NCI-H2227 (cell line): ENCODE data around the gene CCDC186.

Experiments used
- DNase-seq: peaks from one replicate; lab custom pipeline; 2025; ENCODE audit not compliant: unreplicated experiment; lab: John Stamatoyannopoulos, UW

Gene CCDC186

GRCh38 chr10:114173921-114174694 is at the start of gene CCDC186:
Gene CCDC186, minus strand, starts transcription at chr10:114174203. Its CDS starts 10,935 bp downstream, at chr10:114163268.
- DNase-seq: peak; percentile 91

- DNase-seq: no peak
Observed at GRCh38 chr10:114223066-114223465, 49.1 kb upstream of the CCDC186 start.

GRCh38 chr10:114221235-114221634 is 47.2 kb upstream of the CCDC186 start:
- no peak for DNase-seq

GRCh38 chr10:114220281-114220680 is 46.3 kb upstream of the CCDC186 start:
- DNase-seq: no peak

DNA sequence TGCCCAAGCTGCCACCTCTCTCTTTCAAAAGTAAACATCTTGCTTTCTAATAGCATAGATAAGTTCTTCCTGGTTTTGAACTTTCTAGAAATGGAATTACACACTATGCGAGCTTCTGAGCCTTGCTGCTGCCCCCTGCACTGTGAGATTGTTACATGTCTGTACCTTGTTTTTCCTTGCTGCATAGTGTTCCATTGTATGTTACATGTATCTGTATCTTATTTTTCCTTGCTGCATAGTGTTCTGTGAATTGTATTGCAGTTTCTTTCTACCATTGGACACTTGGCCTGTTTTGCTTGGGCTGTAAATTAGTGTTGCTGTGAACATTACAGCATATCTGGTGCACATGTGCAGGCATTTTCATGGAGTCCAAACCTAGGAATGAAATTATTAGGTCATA is 41.0 kb upstream of the CCDC186 start:
- no peak for DNase-seq

DNA sequence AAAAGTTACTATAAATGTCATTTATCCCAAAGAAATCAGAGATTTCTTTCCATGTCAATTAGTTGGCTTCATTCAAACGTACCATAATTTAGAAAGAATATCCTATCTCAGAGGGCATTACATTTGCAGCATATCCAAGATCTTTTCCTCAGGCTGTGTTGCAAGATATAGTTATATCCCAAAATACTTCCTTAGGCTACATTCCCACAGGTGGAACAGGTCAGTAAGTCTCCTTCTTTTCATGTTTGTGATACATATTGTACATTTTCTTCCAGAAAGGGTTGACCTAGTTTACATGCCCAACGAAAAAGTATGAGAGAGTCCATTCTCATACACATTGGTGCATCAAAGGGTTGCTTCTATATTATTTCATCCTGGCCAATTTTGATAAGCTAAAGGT is 38.1 kb upstream of the CCDC186 start:
- no peak for DNase-seq

DNA sequence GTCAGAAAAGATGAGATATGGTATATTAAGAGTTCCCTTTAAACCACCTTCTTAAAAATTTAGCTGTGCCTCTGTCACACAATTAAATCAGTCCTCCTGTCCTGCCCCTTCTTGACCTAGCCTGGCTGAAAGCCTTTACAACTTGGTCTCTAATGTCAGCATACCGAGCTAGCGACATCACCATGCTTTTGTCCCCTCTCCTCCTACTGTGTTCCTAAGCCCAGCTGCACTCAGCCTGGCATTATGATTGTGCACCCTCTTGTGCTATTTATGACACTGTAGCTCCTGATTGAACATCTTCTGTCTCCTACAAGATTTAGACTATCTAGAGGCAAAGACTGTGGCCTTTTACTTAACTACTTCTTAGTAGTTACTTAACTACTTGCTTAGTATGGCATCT is 34.3 kb upstream of the CCDC186 start:
- DNase-seq: no peak

- no peak for DNase-seq
Observed at GRCh38 chr10:114207349-114207748, 33.3 kb upstream of the CCDC186 start.

GRCh38 chr10:114206902-114207301 is 32.9 kb upstream of the CCDC186 start:
- no peak for DNase-seq

GRCh38 chr10:114202812-114203211 is 28.8 kb upstream of the CCDC186 start:
- no peak for DNase-seq

DNA sequence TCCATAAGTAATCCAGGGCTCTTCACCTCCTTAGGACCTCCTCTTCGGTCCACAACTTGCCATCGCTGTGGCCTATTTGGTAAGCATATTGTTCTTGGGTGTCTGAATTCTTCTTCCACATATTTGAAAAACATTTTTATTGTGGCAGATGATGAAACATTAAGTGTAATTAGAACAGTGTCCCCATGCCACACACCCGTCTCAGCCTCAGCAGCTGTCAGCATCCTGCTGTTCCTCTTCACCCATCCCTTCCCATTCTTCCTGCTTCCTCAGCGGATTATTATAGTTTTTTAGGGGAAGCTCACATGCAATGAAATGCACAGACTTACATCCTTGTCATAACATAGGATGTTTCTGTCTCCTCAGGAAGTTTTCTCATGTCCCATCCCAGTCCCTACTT is 25.2 kb upstream of the CCDC186 start:
- no peak for DNase-seq

DNA sequence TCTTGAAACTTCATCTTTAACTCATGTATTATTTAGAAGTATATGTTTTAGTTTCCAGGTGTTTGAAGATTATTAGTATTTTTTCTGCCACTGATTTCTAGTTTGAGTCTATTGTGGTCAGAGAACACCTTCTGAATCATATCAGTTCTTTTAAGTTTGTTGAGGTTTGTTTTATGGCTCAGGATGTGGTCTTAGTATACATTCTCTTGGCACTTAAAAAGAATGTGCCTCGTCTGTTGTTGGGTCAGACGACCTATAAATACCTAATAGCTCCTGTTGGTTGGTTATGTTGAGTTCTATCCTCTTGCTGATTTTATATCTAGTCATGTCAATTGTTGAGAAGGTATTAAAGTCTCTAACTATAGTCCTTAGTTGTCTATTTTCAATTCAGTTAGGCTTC is 21.1 kb upstream of the CCDC186 start:
- no peak for DNase-seq

GRCh38 chr10:114189700-114190099 is 15.7 kb upstream of the CCDC186 start:
- no peak for DNase-seq

DNA sequence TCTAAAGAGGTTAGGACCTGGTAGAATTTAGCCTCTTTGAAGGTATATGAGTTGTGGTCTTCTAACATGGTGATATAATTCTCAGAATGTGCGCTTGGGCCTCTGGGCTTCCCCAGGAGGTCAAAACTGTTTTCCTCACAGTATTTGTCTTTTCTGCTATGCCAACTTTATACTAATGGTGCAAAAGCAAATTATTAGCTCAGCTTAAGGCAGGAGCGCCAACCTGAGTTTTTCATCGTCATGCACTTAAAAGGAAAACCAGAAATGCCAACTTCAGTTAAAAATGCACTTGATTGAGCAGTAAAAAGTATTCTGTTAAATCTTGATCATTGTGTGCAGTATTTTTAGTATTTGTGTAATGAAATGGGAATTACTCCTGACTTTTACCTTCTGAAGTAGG is 14.9 kb upstream of the CCDC186 start:
- DNase-seq: no peak

- no peak for DNase-seq
Observed at GRCh38 chr10:114188001-114188400, 14.0 kb upstream of the CCDC186 start.

DNA sequence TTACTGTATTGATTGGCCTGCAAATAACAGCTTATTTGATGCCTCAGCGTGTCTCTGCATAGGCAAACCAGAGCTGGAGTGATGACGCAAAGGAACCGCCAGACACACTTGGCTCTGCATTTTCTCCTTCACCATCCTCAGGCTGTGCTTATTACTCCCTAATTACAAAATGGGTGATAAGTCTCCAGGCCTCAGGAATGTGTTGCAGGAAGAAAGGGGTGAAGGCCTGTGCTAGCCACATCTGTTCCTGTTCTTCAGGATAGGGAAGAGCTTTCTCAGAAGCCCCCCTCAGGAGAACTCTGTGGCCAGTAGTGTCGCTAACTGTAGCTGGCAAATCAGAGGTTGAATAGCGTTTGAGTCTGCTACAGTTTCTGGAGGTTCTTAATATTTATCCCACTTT is 10.3 kb upstream of the CCDC186 start:
- DNase-seq: no peak

- no peak for DNase-seq
Observed at GRCh38 chr10:114183563-114183962, 9.6 kb upstream of the CCDC186 start.

GRCh38 chr10:114181971-114182370 is 8.0 kb upstream of the CCDC186 start:
- no peak for DNase-seq

DNA sequence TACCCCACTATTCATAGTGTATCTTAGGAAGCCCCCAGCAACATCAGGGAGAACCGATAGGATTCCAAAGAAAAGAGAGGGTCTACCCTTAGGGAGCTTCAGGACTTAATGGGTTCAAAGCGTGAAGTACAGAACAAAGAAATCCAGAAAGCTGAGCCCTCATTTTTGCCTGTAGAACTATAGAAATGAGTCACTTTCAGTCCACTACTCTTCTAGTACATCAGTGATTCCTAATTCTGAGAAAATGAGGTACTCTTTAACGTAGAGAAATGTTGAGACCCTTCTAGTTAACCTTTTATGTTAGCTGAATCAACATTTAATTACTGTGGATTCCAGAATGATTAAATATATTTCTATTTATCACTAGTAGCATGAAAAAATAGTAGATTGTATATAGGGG is 6.9 kb upstream of the CCDC186 start:
- no peak for DNase-seq

DNA sequence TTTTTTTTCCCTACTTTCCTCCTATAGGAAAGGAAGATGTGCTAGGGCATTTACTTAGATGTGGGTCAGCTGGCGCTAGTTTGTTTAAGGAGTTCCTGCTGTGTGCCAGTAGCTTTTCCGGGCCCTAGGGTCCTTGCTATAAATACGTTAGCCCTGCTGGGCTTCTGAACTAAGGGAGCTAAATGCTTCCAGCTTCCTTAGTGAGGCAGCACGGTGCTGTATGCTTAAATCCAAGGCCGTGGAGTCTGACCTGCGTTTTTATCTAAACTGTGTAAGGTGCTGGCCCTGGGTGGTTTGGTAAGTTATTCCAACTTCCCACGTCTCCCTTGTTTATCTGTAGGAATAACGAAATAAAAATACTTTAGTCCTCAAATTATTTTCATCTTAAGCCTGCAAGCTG is 5.7 kb upstream of the CCDC186 start:
- DNase-seq: no peak

GRCh38 chr10:114179148-114179547 is 5.1 kb upstream of the CCDC186 start, which contains the start of gene TDRD1:
Gene TDRD1, plus strand, starts transcription at chr10:114179353. Its CDS starts 8,479 bp downstream, at chr10:114187832.
- DNase-seq: no peak

DNA sequence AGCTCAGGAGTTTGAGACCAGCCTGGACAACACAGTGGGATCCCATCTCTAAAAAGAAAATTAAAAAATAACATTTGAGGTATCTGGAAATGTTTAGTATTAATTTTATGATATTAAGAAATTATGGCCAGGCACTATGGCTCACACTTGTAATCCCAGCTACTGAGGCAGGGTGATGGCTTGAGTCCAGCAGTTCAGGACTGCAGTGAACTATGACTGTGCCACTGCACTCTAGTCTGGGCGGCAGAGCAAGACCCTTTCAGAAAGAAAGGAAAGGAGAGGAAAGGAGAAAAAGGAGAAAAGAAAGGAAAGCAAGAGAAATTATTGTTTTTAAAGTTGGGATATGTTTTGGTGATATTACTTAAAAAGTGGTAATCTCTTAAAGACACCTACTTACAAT is 2.5 kb upstream of the CCDC186 start:
- no peak for DNase-seq

DNA sequence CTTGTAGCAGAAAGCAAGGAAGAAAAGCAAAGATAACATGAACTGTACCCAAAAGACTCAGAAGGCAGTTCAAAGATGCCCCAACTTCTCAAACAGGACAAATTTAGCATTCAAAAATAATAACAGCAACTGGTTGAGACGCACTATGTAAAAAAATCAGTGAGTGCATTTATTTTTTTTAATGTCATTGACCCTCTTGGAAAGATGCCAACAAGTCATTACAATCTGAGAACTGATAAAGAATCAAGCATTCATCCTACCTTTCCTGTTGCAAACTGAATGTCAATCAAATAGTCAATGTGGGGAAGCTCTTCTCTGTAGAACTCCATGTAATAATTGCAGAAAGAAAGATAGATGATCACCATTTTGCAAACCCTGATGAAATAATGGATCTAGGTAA is 1.7 kb upstream of the CCDC186 start:
- no peak for DNase-seq
